Superior temporal gyrus (tissue), 1 donor: ENCODE data around the gene GRM1.
A peak's percentile ranks its signal among the peaks of the same experiment; 100 is the strongest.

Source experiments
- DNase-seq: peaks from one replicate; pipeline ENCODE4 v3.0.0-alpha.2; 2016; ENCODE audit errors: extremely low spot score

The GRM1 gene

GRCh38 chr6:146315381-146316174, 286.7 kb downstream of the GRM1 start:
- no peak for DNase-seq

GRCh38 chr6:146316175-146316495, 287.3 kb downstream of the GRM1 start:
- no peak for DNase-seq

- no peak for DNase-seq
These were observed 302.2 kb downstream of the GRM1 start for GRCh38 chr6:146331013-146331412.

- no peak for DNase-seq
These were observed 306.5 kb downstream of the GRM1 start for GRCh38 chr6:146335336-146335735.

- no peak for DNase-seq
These were observed 307.3 kb downstream of the GRM1 start for GRCh38 chr6:146336191-146336590.

GRCh38 chr6:146337376-146337775, 308.5 kb downstream of the GRM1 start:
- no peak for DNase-seq

GRCh38 chr6:146339716-146340115, 310.9 kb downstream of the GRM1 start:
- no peak for DNase-seq

GRCh38 chr6:146341493-146342230, 312.8 kb downstream of the GRM1 start:
- DNase-seq = no peak

GRCh38 chr6:146345598-146345997, 316.7 kb downstream of the GRM1 start:
- no peak for DNase-seq

GRCh38 chr6:146347090-146347489, 318.2 kb downstream of the GRM1 start:
- DNase-seq = no peak

- no peak for DNase-seq
These were observed 318.8 kb downstream of the GRM1 start for GRCh38 chr6:146347690-146348089.

- no peak for DNase-seq
These were observed 322.2 kb downstream of the GRM1 start for GRCh38 chr6:146351018-146351417.

- no peak for DNase-seq
These were observed 323.3 kb downstream of the GRM1 start for GRCh38 chr6:146352163-146352562.

GRCh38 chr6:146354451-146354850, 325.6 kb downstream of the GRM1 start:
- DNase-seq = no peak

GRCh38 chr6:146355521-146356100, 326.7 kb downstream of the GRM1 start:
- DNase-seq = peak; percentile 8

GRCh38 chr6:146357578-146358430, 328.9 kb downstream of the GRM1 start:
- peak; percentile 25 for DNase-seq

- DNase-seq = peak; percentile 9
These were observed 329.7 kb downstream of the GRM1 start for GRCh38 chr6:146358431-146359046.

- DNase-seq = peak; percentile 27
These were observed 330.3 kb downstream of the GRM1 start for GRCh38 chr6:146359131-146359530.

GRCh38 chr6:146361128-146361924, 332.5 kb downstream of the GRM1 start:
- DNase-seq = peak; percentile 55

- DNase-seq = no peak
These were observed 335.2 kb downstream of the GRM1 start for GRCh38 chr6:146363838-146364607.
